GM19324 (cell line): ENCODE data around the gene KLKB1.

Experiments used
- ATAC-seq: cut with Tn5 transposase; IDR thresholded peaks from one replicate; pipeline ENCODE4 v1.9.1; 2021; ENCODE audit warnings: mild to moderate bottlenecking, moderate library complexity; ENCODE audit not compliant: unreplicated experiment, low FRiP score

The KLKB1 gene

GRCh38 chr4:186227221-186227620 lies at the start of gene KLKB1:
Gene KLKB1 (plus strand): TSS chr4:186227507. CDS start chr4:186228196, 689 bp downstream.
- no peak for ATAC-seq

DNA sequence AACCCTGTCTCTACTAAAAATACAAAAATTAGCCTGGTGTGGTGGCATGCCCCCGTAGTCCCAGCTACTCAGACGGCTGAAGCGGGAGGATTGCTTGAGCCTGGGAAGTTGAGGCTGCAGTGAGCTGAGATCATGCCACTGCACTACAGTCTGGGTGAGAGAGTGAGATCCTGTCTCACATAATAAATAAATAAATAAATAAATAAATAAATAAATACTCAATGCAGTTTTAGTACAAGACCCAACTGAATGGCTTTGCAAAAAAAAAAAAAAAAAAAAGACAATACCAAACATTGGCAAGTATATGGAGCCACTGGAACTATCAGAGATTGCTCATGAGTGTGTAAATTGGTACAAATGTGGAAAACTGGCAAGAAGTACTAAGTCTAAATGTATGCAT lies 39.2 kb upstream of the KLKB1 start:
- ATAC-seq: no peak

- ATAC-seq: no peak
Measured at GRCh38 chr4:186189656-186190055, 37.7 kb upstream of the KLKB1 start.

DNA sequence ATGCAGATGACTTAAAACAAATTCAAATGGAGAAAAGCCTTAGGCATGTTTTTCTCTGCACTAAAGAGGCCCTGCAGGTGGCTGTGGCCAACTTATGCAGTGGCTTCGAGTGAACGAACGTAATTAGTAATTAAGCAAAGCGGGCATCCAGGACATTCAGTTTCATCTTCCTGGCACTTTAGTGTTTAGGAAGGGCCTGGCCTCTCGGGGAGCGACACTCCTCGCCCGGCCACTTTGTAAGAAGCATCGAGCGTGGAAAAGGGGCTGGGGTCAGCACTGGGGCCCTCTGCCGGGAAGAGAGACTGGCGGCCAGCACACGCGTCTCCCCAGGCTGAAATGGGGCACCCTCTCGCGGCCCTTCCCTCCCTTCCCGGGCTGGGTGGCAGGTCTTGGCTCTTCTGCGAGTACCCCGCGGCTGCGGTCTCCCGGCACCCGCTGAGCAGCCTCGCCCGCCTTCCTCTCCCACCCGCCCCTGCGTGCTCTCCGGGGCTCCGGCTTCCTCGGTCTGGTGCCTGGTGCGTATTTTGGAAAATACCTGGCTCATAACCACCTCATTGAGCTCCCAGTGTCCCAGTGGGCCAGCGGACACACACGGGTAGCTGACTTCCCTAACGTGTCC lies 36.6 kb upstream of the KLKB1 start:
- ATAC-seq: peak; percentile 36

- peak; percentile 87 for ATAC-seq
Measured at GRCh38 chr4:186191200-186192065, 35.9 kb upstream of the KLKB1 start, which contains the start of gene CYP4V2. Gene CYP4V2 (plus strand): TSS chr4:186191567. CDS start chr4:186191824, 257 bp downstream.

DNA sequence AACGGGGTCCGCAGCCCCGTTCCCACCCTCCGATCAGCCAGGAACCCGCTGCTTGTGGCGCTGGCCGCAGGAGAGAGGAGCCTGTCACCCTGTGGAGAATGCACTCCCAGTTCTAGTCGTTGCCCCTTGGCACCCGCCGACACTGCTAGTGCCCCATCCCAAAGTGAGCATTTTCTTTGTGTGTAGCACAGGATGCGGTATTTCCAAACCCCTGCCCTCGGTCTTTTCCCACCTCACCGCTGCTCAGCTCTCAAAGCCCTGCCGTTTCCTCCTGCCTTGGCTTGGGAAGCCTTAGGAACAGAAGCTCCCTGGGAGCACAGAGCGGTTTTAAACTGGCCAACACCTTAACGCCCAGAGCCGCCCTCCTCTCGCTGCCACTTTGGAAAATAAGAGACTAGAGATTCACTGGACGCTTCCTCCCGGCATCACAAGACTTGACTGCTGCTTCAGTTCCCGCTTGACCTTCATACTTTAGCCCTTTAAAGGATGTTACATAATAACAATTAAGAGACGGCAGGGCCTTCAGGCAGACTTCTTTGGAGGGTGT lies 35.2 kb upstream of the KLKB1 start:
- no peak for ATAC-seq

- ATAC-seq: no peak
Measured at GRCh38 chr4:186193851-186194250, 33.5 kb upstream of the KLKB1 start.

DNA sequence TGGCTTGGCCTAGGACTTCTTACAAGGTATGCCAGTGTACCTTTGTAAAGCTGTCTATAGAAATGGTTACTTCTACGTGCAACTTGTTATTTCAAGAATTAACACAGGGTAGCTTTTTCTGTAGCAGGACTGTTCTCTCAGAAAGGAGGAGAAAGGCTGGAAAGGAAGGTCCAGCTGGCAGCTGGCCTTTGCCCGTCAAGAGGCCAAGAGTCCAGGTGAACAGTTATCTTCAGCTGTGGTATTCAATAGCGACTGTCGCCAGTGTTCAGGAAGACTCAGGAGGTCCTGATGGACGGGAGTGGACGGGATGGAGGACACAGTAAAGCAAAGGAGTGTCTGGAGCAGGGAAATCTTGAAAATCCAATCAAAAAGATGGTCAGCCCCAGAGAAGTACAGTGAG lies 31.2 kb upstream of the KLKB1 start:
- no peak for ATAC-seq

GRCh38 chr4:186200516-186200915 lies 26.8 kb upstream of the KLKB1 start:
- no peak for ATAC-seq

- no peak for ATAC-seq
Measured at GRCh38 chr4:186201010-186201409, 26.3 kb upstream of the KLKB1 start.

GRCh38 chr4:186201535-186202230 lies 25.6 kb upstream of the KLKB1 start:
- ATAC-seq: no peak

DNA sequence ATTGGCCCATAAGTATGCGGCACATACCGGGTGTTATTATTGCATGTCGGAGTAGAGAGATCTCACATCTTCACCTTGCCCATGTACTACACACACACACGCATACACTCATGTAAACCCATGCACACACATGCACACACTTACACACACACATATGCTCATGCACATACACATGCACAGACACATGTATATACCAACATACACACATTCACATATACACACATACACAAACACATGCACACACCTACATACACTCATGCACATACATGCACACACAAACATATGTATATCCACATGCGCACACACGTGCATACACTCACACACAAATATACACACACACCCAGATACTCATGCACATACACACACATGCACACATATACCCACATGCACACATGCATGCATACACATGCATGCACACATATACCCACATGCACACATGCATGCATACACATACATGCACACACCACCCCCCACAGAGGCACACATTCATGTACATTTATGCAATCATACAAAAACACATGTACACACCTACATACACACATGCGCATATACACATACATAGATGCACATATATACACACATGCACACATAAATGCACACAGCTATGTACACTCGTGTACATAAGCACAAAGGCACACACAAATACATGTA lies 24.7 kb upstream of the KLKB1 start:
- no peak for ATAC-seq

DNA sequence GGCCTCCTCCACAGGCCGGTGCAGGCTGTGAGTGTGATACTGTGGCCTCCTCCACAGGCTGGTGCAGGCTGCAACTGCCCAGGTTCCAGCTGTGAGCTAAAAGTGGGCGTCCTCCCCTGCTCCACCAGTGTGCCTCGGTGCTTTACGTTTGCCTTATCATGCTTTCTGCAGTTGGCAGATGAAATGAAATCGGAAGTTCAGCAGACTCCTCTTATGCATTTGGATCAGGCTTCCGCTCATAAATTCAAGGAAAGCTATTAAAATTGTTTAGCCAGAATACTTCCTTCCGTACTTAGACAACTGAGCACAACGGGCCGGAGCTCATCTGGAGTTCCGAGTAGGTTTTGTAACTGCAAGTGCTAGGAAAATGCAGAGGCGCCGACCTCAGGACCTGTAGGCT lies 23.9 kb upstream of the KLKB1 start:
- ATAC-seq: no peak

- ATAC-seq: no peak
Measured at GRCh38 chr4:186204103-186204559, 23.2 kb upstream of the KLKB1 start.

DNA sequence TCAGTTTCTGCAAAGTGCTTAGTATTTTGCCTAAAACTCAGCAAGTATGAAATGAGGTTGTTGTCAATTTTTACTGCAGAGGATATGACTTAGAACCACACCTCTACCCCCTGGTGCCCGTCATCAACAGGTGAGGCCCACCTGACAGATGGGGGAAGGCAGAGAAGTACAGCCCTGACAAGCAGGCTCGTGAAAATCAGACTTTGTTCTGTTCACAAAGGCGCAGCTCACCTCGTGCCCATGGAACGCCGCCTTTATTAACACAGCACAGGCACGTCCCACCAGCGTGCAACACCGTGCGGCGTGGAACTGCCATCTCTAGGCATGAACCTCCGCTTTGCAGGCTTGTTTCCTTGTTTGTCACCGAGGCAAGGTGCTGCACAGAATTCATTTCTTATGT lies 22.6 kb upstream of the KLKB1 start:
- ATAC-seq: no peak

GRCh38 chr4:186205156-186205555 lies 22.2 kb upstream of the KLKB1 start:
- no peak for ATAC-seq

GRCh38 chr4:186216465-186217024 lies 10.8 kb upstream of the KLKB1 start:
- no peak for ATAC-seq

GRCh38 chr4:186217733-186218293 lies 9.5 kb upstream of the KLKB1 start:
- no peak for ATAC-seq

GRCh38 chr4:186221624-186222023 lies 5.7 kb upstream of the KLKB1 start:
- ATAC-seq: no peak

- no peak for ATAC-seq
Measured at GRCh38 chr4:186225848-186226247, 1.5 kb upstream of the KLKB1 start.
